HG03045 (cell line): ENCODE data around the gene TCAP.
"Not testable (repeated sequence)": the region's sequence is repeated elsewhere in the genome, so short reads cannot be mapped to it uniquely, and the experiment has no call there.

ENCODE experiments used
- ATAC-seq: cut with Tn5 transposase; IDR thresholded peaks from one replicate; pipeline ENCODE4 v1.9.1; 2021; ENCODE audit warnings: mild to moderate bottlenecking, moderate library complexity; ENCODE audit not compliant: unreplicated experiment

Gene TCAP

GRCh38 chr17:39701784-39702422, 36.8 kb downstream of the TCAP start:
- no peak for ATAC-seq

DNA sequence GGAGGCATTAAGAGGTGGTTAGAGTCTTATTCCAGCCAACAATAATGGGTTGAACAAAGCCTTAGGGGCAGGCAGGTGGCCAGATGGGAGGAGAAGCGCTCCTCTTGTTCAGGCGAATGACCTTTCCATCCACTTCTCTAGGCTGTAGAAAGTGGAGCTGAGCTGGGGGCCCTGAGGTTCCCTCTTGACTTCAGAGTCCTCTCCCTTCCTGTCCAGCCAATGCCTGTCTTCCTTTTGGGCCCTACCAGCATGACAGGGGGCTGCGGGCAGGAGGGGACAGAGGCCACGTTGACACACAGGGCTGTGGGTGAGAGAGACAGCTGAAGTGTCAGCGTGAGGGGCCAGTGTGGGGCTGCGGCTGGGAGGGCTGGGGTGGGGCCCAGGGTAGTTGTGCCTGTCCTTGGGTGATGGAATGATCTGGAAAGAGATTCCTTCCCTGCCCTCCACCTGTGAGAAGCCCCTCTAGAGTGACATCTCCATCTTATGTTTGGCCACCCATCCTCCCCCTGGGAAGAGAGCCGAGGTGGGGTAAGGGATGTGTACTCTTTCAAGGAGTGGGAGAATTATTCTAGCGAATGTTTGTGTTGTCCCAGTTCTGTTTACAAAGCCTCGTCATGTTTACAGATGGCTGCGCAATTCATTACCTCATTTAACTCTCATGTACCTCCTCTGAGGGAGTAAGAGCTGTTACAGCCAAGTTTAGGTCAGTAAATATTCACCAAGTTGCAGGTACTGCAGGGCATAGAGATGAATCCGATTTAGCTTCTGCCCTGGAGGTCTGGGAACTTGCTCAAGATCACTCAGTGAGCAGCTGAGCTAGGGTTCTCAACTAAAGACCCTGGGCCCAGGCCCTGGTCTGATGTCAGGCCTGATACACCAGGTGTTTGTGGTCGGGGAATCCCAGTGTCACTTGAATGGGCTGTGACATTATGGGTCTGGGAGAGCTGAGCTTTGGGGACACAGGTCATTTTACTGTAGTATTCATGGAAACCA, 38.0 kb downstream of the TCAP start:
- no peak for ATAC-seq

GRCh38 chr17:39703913-39704312, 38.8 kb downstream of the TCAP start:
- no peak for ATAC-seq

GRCh38 chr17:39704821-39705551, 39.8 kb downstream of the TCAP start:
- no peak for ATAC-seq

DNA sequence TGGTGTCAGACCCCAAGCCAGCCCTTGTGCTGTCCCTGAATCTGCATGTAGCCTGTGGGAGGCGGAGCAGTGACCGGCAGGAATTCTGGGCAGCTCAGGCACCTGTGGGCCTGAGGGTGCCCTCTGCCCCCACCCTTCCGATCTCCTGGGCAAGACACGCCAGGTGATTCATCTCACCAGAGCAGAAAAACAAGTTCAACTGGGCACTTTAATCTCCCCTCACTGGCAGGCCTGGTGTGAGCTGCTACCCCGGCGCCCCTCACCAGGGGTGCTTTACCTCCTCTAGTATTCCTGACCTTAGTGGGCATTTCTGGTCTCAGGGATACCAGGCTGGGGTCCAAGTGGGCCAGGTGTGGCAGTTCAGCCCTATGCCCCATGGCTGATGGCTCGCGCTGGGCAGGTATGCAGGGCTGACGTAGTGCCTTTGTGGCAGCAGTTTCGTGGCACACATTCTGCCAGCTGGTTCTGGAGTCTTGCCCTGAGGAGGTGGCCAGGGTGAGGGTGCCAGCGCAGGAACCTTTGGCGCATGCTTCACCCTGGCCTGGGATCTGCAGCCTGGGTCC, 40.7 kb downstream of the TCAP start:
- no peak for ATAC-seq

GRCh38 chr17:39706383-39706782, 41.2 kb downstream of the TCAP start:
- ATAC-seq = no peak

DNA sequence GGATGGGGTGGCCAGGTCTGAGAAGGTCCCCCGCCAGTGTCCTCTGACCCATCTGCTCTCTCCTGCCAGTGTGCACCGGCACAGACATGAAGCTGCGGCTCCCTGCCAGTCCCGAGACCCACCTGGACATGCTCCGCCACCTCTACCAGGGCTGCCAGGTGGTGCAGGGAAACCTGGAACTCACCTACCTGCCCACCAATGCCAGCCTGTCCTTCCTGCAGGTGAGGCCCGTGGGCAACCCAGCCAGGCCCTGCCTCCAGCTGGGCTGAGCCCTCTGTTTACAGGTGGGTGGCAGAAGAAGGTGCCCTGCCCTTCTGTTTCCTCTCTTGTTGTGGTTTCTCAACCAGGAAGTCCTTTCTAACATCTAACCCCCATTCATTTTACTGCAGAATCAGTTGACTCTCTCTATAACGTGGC, 41.8 kb downstream of the TCAP start:
- no peak for ATAC-seq

- ATAC-seq = no peak
These were observed 44.3 kb downstream of the TCAP start for GRCh38 chr17:39709319-39709997.

DNA sequence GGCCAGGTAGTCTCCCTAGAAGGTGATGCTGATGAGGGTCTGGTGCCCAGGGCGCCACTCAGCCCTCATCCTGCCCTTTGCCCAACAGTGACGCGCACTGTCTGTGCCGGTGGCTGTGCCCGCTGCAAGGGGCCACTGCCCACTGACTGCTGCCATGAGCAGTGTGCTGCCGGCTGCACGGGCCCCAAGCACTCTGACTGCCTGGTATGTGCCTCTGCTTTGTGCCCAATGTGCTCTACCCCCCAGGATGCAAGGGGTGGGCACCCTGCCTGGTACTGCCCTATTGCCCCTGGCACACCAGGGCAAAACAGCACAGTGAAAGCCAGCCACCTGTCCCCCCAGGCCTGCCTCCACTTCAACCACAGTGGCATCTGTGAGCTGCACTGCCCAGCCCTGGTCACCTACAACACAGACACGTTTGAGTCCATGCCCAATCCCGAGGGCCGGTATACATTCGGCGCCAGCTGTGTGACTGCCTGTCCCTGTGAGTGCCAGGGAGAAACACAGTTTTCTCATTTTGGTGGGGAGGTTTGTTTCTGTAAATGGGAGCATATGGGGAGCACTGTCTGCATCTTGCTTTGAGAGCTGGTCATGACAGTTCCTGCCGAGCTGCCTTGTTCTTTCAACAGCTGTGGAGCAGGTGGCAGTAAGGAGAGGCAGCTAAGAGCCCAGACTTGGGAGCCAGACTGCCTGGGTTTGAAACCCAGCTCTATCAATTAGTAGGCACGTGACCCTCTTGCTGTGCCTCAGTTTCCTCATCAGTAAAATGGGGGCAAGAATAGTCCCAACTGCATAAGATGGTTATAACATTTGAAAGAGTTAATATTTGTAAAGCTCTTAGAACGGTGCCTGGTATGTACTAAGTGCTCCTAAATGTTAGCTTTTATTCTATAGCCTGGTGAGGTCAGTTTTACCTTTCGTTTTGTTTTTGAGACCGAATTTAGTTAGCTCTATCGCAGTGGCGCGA, 45.1 kb downstream of the TCAP start:
- ATAC-seq = no peak

GRCh38 chr17:39711071-39711470, 45.9 kb downstream of the TCAP start:
- not testable (repeated sequence) for ATAC-seq

DNA sequence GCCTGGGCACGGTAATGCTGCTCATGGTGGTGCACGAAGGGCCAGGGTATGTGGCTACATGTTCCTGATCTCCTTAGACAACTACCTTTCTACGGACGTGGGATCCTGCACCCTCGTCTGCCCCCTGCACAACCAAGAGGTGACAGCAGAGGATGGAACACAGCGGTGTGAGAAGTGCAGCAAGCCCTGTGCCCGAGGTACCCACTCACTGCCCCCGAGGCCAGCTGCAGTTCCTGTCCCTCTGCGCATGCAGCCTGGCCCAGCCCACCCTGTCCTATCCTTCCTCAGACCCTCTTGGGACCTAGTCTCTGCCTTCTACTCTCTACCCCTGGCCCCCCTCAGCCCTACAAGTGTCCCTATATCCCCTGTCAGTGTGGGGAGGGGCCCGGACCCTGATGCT, 46.7 kb downstream of the TCAP start:
- ATAC-seq = no peak

- ATAC-seq = no peak
These were observed 49.1 kb downstream of the TCAP start for GRCh38 chr17:39714234-39714633.

GRCh38 chr17:39715375-39716072, 50.4 kb downstream of the TCAP start:
- no peak for ATAC-seq
